Keratinocyte (primary cell): Measurements from ENCODE around the gene SPINT1.

ENCODE experiments used
- CTCF ChIP-seq, 3 experiments: IDR thresholded peaks in 1 of 3; conservative IDR thresholded peaks in 1 of 3; optimal IDR thresholded peaks in 1 of 3; 2 replicates in 2 of 3; 3 replicates in 1 of 3; pipeline versions ENCODE3 to v1.5.1; 2011; ENCODE audit warnings: low read length in 3 of 3, mild to moderate bottlenecking in 3 of 3, moderate library complexity in 2 of 3, control low read depth in 1 of 3, inconsistent platforms in 1 of 3; ENCODE audit not compliant: insufficient read depth in 2 of 3; ENCODE audit errors: extremely low read depth in 1 of 3
- EZH2 ChIP-seq: IDR thresholded peaks from one replicate; pipeline ENCODE4 v1.6.1; 2012; ENCODE audit warnings: inconsistent platforms, mild to moderate bottlenecking, low read length, moderate library complexity

GRCh38 chr15:40796512-40796911 is 47.3 kb upstream of the SPINT1 start:
- TF ChIP-seq CTCF (optimal IDR thresholded peaks at IDR 0.05 in 1 of 3, IDR thresholded peaks at IDR 0.05 in 1 of 3, conservative IDR thresholded peaks at IDR 0.05 in 1 of 3; ENCODE audit: extremely low read depth in 1 of 3, insufficient read depth in 2 of 3, low read length in 3 of 3): no peak
- TF ChIP-seq EZH2: no peak
